ENCODE results near the gene ANKRD23.
"Not testable (repeated sequence)": the region's sequence is repeated elsewhere in the genome, so short reads cannot be mapped to it uniquely, and the experiment has no call there.

ANKRD23 gene

DNA sequence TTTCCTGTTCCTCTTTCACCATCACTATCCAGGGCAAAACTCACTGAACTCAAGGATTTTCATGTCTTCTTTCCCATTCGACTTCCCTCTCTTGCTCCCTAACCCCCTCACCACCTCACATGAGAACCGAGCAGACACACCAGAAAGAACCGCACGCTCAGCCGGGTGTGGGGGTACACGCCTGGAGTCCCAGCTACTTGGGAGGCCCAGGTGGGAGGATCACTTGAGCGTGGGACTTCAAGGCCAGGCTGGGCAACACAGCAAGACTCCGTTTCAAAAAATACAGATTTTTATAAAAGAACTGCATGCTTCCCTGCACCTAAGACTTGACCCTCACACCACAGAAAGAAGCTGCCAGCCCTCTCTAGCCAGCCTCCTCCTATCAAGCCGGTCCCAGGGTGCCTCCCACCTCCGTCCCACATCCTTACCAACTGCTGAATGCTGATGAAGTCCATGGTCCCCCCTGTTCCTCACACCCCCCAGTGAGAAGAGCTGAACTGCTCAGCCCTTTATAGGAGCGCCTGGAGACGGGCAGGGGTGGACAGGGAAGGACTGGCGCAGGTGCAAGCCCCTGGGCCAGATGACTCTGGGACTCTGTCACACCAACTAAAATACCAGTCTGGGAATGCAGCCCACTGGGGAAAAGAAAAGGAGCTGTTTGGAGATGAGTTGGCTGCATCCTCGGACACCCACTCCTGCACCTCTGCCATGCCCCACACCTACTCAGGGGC is at the start of gene ANKRD23:
Gene ANKRD23 (minus strand): TSS at position 484 of the 731 bp plus-strand sequence. CDS start 29 bp downstream, at position 455.
- DNase-seq, result no peak

DNA sequence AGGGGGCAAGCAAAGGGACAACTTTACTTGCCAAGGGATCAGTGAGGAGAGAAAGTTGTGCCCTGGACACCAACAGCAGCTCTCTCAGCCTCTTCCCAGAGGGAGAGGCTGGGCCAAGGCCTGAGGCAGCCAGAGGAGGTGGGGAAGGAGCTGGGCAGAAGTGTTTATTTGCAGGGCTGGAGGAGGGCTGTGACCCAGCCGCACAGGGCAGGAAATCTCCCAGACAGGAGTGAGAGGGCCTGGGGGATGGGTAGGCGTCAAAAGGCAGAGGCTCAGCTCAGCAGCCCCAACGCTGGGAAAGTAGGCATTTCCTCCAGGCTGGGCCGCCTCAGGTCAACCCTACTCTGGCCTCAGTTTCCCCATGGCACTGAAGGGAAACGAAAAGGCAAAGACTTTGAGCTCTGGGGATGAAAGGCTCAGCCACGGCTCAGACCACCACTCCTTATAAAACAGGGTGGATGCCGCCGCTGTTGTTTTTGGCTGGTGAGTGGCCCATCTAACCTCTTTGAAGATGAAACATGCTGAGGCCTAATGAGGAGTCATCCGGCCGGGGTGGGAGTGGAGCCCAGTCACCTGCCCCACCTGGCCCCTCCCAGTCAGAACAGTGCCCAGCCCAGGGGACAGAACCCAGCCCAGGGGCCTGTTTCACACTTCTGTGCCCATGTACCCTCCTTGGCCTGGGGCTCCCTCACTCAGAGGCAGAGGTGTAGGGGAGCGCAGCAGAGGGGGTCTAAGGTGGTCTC is 47.9 kb upstream of the ANKRD23 start:
- no peak for DNase-seq

DNA sequence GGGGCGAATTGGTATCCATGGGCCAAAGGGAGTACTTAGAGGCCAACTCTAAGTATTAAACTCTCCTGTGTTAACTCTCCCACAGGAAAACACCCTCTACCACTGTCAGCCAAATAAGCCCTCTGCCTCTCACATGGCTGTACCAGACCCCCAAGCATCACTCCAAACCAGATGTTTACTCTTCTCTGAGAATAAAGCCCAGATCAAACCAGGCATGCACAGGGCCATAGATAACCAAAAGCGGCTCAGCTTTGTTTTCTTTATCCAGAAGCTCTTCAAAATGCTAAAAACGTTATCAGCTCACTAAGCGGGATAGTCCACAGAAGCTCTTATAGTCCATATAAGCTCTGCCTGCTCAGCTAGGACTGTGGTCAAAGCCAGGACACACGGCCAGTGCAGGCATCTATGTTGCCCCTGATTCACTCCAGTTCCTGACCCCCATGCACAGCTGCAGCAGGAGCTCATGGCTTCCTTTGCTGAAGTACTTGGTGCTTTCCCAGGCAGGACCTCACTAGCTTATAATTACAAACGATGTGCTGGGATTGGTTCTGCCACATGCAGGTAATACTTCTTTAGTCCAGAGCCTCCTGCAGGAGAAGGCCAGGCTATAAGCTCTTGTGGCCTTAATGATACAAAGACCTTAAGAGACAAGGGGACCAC is 47.0 kb upstream of the ANKRD23 start:
- DNase-seq, result no peak

DNA sequence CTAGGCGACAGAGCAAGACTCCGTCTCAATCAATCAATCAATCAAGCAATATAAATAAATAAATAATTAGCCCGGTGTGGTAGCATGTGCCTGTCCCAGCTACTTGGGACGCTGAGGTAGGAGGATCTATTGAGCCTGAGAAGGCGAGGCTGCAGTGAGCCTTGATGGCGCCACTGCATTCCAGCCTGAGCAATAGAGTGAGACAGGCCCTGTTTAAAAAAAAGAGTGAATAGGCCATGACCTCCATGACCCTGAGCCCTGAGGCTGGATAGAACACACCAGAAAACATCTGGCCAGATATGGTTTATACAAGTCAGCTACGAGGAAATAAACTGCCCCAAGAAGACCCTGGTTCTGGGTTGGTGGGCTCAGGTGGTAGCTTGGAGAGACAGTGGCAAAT is 46.4 kb upstream of the ANKRD23 start:
- DNase-seq, result no peak

DNA sequence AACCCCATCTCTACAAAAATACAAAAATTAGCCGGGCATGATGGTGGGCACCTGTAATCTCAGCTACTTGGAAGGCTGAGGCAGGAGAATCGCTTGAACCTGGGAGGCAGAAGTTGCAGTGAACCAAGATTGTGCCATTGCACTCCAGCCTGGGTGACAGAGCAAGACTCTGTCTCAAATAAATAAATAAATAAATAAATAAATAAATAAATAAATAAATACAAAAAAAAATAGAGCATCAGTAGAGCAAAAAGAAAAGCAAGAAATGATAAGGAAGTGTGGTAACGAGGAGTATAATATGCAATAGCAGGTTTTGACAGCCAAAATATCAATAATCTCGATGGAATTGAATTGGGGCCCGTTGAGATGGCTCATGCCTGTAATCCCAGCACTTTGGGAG is 45.7 kb upstream of the ANKRD23 start:
- DNase-seq, result not testable (repeated sequence)

DNA sequence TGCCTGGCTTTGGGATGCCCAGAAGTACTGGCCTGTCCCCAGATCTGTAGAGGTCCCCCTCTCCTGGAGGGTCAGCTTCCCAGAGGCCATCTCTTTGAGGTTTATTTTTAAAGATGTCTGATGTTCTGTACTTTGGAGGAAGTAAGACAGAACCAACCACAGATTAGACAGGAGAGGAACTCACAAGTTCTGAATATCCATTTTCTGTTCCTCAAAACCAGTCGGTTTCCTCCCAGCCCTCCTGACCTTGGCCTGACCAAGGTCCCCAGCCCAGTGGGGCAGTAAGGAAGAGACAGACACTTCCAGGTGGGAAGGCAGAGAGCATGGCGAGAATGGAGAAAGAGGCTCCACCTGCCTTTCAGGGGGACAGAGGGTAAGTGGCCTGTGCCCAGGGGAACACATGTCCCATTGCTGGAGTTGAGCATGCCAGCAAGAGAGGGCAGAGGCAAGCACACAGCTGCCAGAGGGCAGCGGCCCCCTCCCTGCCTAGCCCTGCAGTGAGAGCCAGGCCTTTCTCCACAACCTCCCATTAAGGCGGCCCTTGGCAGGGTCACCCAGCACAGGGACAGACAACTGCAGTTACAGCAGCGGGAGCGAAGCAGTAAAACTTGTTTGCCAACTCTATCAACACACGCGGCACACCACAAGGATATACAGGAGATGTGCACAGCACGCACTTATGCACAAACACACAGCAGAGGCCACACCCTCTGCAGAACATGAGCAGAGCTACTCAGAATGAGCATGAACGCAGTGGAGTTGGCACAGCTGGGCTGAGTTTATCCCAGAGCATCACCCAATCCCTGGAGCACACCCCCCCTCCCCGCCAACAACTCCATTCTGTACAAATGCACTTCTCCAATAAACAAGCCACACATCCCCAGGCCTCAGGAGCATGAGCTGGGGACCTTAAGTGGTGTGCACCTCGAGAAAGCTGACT is 44.5 kb upstream of the ANKRD23 start:
- no peak for DNase-seq

DNA sequence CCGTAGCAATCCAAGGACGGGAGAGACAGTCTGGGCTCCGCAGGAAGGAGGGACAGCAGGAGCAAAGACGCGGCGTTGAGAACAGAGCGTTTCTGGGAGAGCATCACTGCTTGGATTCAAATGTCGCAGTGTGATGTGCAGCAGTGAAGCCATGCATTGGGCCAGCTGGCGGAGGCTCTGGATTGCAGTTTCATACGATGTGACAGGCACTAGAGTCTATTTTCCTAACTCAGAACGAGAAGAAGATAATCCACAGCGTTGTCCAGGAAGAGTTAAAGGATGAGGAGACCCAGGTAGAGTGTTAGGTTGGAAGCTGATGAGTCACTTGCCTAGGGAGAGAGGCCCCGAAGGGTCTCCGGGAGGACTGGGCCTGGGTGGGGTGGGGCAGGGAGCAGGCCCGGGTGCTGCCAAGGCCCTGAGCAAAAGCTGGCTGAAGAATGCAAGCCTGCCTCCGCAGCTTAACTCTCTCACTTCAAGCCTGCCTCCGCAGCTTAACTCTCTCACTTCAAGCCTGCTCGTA is 43.7 kb upstream of the ANKRD23 start:
- DNase-seq, result no peak

DNA sequence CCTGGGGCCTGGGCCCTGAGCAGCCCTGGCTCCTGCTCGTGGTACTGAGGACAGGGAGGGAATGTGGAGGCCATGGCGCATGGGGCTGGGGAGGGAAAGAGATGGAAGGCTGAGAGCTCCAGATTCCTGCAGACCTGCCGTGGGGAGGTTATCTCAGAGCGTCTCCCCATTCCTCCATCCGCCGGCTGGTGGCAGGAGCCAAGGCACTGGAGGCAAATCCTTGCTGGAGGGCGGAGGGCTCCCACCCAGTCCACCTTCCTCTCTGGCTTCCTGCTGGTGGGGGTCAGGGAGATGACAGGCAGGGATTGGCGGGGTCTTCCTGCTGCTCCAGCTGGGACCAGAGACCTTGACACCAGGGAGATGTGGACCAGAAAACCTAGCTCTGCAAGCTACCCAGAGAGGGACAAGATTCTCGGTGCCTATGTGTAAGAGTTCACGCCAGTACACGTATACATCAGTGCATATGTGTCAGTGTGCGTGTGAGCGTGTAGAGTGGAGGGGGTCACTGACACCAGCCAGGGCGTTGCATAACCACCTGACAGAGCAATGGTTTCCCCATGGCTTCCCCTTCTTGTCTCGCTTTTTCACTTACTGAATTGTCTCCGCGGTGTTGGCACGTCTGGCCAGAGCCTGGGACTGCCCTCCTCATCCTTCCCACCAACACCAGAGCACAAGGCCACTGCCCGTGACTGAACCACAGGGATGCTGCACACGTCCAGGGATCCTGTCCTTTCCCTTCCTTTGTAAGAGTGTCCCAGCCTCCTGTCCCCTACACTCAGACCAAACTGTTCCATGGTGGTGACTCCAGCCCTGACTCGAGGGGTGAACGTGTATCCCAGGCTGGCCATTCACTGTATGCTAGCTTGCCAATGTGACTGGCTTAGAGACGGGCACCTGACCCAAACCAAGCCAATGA is 41.9 kb upstream of the ANKRD23 start:
- DNase-seq, result no peak

DNA sequence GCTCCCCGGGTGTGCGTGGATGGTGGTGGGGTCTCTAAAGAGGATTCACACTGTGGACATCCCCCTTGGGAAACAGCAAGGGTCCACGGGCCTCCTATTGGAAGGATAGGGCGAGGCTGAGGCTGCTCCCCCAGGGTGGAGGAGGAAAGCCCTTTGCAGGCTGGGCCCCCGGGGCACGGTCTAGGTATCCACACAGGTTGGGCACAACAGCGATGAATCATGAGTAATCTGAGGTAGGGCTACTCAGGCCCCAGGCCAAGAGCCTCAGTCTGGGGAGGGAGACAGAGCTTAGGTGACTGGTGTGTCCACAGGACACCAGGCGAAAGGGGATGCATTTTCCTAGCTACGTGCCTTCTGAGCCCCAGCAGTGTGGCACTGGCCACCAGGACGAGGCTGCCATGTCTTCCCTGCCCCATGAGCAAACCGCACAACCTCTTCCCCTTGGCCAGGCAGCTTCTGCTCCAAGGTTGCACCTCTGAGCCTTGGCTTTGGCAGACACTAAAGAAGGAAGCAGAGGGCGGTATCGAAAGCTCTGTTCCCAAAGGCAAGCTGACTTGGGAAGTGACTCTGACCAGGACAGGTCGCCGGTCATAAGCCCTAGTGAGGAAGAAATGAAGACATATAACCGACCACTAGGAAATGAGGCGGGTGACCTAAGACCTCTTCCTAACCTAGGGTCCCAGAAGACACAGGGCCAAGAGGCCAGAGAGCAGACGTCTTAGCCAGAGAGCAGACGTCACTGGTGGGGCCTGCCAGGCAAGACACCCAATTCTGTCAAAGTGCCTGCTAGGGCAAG is 40.7 kb upstream of the ANKRD23 start:
- no peak for DNase-seq

DNA sequence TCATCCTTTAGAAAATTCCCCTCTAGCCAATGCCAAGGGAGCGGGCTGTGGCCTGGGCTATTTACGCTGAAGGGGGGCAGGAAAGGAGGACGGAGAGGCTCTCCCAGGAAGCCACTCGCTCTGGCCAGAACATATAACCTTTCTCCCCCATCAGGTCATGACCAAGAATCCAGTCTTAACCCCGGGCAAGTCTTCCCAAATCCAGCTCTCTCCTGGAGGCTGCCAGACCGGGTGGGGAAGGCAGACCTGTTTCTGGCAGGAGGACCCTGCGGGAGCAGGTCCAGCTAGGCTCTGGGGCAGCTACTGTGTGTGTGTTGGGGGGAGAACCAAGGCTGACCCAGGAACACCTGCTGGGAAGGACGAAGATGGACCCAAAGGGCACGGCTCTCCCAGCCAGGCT is 39.5 kb upstream of the ANKRD23 start:
- DNase-seq, result no peak

DNA sequence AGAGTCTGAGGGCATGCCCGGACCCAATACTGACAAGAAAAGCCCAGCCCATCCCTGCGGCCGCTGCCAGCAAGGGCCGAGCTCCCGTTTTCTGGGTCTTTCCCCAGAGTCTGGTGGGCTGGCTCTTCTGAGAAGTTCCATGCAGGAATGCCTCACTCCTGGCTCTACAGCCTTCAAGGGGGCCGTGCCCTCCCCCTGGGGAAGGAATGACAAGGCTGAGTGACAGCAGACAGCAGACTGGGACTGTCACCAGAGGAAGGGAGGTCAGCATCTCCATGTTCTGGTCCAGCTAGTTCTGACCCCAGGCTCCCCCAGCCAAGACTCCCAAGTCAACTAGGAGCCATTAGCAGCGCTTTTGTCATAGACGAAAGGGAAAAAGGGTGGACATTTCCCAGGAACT is 39.1 kb upstream of the ANKRD23 start:
- DNase-seq, result no peak

DNA sequence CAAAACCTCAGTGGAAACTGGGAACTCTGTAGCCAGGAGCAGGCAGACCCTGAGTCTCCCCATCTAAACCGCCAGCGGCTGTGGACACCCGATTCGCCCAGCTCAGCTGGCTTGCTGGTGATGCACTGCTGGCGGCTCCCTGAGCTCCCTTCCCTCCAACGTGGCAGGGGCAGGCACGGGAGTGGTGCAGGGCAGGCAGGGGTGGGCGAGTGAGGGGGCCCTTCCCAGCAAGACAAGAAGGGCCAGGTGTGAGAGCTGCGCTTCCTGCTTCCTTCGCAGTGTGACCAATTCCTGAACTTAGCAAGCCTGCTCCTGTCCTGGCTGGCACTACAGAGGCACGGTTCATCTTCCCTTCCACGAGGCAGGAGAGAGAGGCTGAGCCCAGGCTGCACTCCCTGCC is 38.4 kb upstream of the ANKRD23 start:
- DNase-seq, result no peak

DNA sequence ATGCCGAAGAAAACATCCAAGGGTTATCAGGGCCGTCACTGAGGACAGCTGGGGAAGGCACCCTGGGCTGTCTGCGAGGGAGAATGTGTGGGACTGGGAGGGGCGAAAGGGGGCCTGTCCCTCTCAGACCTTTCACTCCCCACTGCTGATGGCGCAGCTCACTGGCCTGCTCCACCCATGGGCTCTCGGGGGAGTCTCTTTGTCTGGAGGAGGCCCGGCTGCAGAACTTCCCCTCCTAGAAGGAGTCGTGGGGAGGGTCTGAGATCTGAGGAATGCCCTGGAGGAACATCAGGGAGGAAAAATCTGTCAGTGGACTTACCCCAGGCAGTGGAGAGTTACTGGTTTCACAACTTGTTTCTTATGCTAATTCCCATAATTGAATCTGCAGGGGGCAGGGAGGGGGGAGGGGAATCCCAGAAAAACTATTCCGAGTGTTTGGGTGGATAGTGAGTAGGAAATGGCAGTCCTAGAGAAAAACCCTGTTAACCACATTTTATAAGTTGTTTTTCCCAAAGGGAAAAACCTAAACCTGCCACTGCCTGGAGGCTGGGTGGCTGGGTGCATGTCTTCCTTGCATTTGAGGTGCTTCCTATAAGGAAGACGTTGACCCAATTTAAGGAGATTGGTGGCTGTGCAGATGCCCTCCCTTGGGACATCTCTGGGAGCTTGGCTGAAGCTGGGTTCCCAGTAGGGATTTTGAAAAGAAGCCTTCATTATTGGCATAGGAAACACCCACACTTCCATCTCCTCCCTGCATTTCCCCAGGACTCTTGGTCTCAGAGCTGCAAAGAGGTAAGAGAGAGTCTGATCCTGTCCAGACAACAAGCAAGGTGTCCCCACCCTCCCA is 37.8 kb upstream of the ANKRD23 start:
- DNase-seq, result no peak

DNA sequence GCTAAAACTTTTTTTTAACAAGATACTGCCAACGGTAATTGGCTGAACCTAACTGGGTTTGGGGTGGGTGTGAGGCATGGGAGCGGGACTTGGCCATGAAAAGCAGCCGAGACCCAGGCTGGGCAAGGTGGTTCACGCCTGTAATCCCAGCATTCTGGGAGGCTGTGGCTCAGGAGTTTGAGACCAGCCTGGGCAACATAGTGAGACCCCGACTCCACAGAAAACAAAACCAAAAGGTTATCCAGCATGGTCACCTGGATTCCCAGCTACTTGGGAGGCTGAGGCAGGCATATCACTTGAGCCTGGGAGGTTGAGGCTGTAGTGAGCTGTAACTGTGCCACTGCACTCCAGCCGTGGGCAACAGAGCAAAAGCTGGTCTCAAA is 37.1 kb upstream of the ANKRD23 start:
- no peak for DNase-seq

DNA sequence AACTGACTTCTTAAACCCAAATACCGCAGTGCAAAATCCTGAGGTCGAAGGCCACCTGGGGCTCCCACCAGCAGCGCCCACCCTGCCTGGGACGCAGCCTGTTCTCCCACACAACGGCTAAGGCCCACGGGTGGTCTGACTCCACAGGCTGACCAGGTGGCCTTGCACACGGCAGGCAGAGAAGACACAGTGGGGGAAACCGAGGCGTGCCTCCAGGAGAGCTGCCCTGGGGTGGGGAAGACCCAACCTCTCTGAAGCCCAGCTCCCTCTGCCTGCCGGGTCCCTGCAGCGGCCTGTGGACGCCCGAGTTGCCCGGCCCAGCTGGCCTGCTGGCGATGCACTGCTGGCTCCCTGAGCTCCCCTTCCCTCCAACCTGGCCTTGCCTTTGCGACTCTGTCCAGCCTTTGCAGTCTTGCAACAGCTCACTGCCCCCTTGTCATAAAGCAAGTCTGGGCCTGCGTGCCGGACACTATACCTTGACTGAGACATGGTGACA is 35.8 kb upstream of the ANKRD23 start:
- DNase-seq, result no peak

DNA sequence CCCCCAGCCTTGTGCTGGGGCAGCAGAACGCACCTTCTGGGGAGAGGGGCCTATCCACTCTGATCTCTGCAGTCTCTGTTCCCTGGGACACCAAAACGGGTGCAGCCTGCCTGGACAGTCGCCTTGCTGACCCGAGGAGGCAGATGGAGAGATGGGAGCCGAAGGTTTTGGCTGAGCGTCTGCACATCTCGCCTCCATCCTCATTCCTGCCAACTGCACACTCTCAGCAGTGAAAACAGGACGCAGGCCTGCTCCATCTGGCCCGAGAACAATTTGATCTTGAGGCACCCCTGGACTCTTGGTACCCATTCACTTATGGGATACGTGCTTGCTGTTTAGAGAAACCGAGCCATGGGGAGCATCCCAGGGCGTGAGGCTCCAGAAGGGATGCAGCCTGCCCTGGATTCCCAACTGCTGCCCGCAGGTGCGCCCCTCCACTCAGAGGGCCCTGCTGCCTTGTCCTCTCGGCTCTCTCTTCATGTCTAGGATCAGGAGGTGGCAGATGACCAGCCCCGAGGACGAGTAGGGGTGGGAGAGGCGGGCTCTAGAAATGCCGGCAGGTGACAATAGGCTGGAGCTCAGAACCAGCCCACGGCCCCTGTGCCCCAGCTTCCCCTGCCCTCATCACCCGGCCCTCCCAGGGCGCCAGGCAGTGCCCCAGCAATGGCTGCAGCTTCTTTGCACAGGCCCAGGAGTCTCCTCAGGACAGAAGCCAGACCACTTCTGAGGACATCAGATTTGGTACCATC is 35.1 kb upstream of the ANKRD23 start:
- no peak for DNase-seq

DNA sequence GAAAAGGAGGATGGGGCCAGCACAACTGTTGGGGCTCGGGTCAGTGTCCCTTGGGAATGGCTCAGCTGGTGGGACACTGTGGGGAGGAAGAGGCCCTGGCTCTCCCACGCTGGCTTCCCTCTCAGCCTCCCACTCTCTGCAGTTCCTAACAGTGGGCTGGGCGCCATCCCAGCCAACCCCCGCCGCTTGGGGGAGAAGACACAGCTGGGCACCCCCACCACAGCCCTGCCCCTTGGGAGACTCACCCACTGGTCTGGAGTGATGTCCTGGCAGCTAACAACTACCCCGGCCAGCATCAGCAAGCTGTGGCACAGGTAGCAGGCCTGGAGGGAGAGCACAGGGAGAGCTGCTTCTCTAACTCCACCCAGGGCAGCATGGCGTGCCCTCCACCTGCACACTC is 34.4 kb upstream of the ANKRD23 start:
- no peak for DNase-seq

DNA sequence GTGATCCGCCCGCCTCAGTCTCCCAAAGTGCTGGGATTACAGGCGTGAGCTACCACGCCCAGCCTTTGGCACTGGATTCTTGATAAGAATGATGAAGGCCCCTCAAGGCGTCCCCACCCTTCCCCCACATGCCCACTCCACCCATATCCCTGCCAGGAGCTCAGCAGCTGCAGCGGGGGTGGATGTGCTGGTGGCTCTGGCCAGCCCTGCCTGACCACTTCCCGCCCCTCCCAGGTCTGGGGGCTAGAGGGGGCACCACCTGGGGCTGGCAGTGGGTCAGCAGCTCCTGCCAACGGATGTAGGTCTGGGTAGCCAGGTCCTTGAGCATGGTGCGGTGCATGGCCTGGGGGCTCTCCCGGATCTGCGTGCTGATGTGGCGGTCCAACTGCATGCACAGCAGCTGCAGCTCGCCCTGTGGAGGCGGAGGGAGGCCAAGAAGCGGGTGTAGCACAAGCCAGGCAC is 33.8 kb upstream of the ANKRD23 start:
- DNase-seq, result no peak

DNA sequence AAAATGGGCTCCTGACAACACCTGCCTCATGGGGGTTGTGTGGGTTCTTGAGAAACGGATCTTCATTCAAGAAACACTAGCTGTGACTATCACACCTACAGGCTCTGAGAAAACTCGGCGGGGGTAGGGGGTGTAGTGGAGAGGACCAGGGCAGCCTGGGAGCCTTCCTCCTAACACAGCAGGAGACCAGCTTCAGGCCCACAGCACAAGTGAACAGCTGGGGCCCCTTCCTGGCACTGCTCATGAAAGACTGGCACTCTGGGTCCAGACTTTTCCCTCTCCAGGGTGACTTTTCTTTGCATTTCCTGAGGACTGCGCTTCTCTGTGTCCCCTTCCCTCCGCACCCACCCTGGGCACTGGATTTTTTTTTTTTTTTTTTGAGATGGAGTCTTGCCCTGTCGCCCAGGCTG is 33.2 kb upstream of the ANKRD23 start:
- no peak for DNase-seq
